Hepatocyte (in vitro differentiated cells): ENCODE data around the gene KCNQ2. TPM values are rescaled to one million over a fixed set of nuclear protein-coding genes. Genes with fewer than 3 reads are reported as not detected.

Experiments used
- DNase-seq: peaks from one replicate; pipeline ENCODE4 v3.0.0-alpha.2; 2016; ENCODE audit warnings: low spot score
- H2AFZ ChIP-seq: fragments of 200-600 bp; sonication (generic); 2 replicates; pipeline ENCODE4 v1.6.0; 2016; ENCODE audit warnings: antibody characterized with exemption, mild to moderate bottlenecking
- H3K27ac ChIP-seq: fragments of 200-600 bp; sonication (generic); 2 replicates; pipeline ENCODE4 v1.5.1; 2016; ENCODE audit warnings: mild to moderate bottlenecking
- H3K27me3 ChIP-seq: fragments of 200-600 bp; sonication (generic); 2 replicates; pipeline ENCODE4 v1.6.1; 2016
- H3K36me3 ChIP-seq: fragments of 200-600 bp; sonication (generic); replicated peaks from 2 replicates; pipeline ENCODE4 v1.5.1; 2016; ENCODE audit warnings: low read depth; ENCODE audit not compliant: insufficient read depth
- H3K4me1 ChIP-seq: fragments of 200-600 bp; sonication (generic); 2 replicates; pipeline ENCODE4 v1.5.1; 2016; ENCODE audit warnings: mild to moderate bottlenecking, moderate library complexity; ENCODE audit not compliant: insufficient read depth
- H3K4me2 ChIP-seq: fragments of 200-600 bp; sonication (generic); 2 replicates; pipeline ENCODE4 v1.6.0; 2016
- H3K4me3 ChIP-seq: fragments of 200-600 bp; sonication (generic); 2 replicates; pipeline ENCODE4 v1.5.1; 2016; ENCODE audit warnings: mild to moderate bottlenecking
- H3K79me2 ChIP-seq: fragments of 200-600 bp; sonication (generic); 2 replicates; pipeline ENCODE4 v1.6.0; 2017; ENCODE audit warnings: mild to moderate bottlenecking
- H3K9me2 ChIP-seq: fragments of 200-600 bp; sonication (generic); replicated peaks from 2 replicates; pipeline ENCODE4 v1.6.0; 2017; ENCODE audit warnings: mild to moderate bottlenecking; ENCODE audit not compliant: insufficient read depth
- H3K9me3 ChIP-seq: fragments of 200-600 bp; sonication (generic); 2 replicates; pipeline ENCODE4 v1.5.1; 2016; ENCODE audit warnings: low read depth, mild to moderate bottlenecking
- H4K20me1 ChIP-seq: fragments of 200-600 bp; sonication (generic); 2 replicates; pipeline ENCODE4 v1.6.0; 2016; ENCODE audit warnings: mild to moderate bottlenecking; ENCODE audit not compliant: insufficient read depth, poor library complexity, severe bottlenecking
- CTCF ChIP-seq: fragments of 200-600 bp; sonication (generic); IDR thresholded peaks from 2 replicates; pipeline ENCODE4 v1.5.1; 2016; ENCODE audit warnings: antibody characterized with exemption, mild to moderate bottlenecking; ENCODE audit not compliant: poor library complexity
- EZH2 ChIP-seq: fragments of 200-600 bp; sonication (generic); IDR thresholded peaks from 2 replicates; pipeline ENCODE4 v1.6.1; 2016; ENCODE audit warnings: antibody characterized with exemption, mild to moderate bottlenecking, borderline replicate concordance
- EZH2phosphoT487 ChIP-seq: fragments of 200-600 bp; sonication (generic); IDR thresholded peaks from one replicate; pipeline ENCODE4 v1.6.1; 2018; ENCODE audit warnings: antibody characterized with exemption, mild to moderate bottlenecking, low read depth, moderate library complexity; ENCODE audit not compliant: unreplicated experiment, severe bottlenecking
- WGBS: methylation state at CpG from one replicate; pipeline ENCODE4 v1.1.6; 2016; ENCODE audit warnings: low lambda C conversion rate; ENCODE audit errors: missing lambda C conversion rate; 5-methylcytosine and 5-hydroxymethylcytosine counted together
- polyA plus RNA-seq: library from polyadenylated mRNA; unstranded; fragments of >200 nt; fragmentation: Nextera tagmentation; extraction: Ambion mirVana; gene quantifications from 2 replicates; pipeline ENCODE4 v1.2.1, GENCODE V29; 2016
- total RNA-seq: library from RNA; depleted of rRNA; stranded (reverse); fragments of >200 nt; gene quantifications from 2 replicates; pipeline ENCODE4 v1.2.3, GENCODE V29; 2014

The KCNQ2 gene
- total and polyA plus RNA-seq, 2 experiments from 2014 or later = 3.5 to 5.4 TPM

- no peak overlapping the region for H3K4me2 ChIP-seq
- H3K4me1 ChIP-seq = no peaks in the 10 kb centered on the region
- no peaks in the 10 kb centered on the region for H4K20me1 ChIP-seq
- 94% methylated on average over 8 of the region's 8 CpGs for WGBS
- H3K79me2 ChIP-seq = no peaks in the 10 kb centered on the region
- no peak overlapping the region for H2AFZ ChIP-seq
- H3K4me3 ChIP-seq = no peak overlapping the region
- no peak for DNase-seq
- no peaks in the 10 kb centered on the region for H3K27me3 ChIP-seq
- no peak for TF ChIP-seq EZH2phosphoT487
- no peak for TF ChIP-seq EZH2
- TF ChIP-seq CTCF = no peak
- H3K9me3 ChIP-seq = no peaks in the 10 kb centered on the region
- H3K27ac ChIP-seq = no peak overlapping the region
- no peaks in the 10 kb centered on the region for H3K9me2 ChIP-seq
- no peaks in the 10 kb centered on the region for H3K36me3 ChIP-seq
Measured at GRCh38 chr20:63412889-63413288, 59.6 kb downstream of the KCNQ2 start.

DNA sequence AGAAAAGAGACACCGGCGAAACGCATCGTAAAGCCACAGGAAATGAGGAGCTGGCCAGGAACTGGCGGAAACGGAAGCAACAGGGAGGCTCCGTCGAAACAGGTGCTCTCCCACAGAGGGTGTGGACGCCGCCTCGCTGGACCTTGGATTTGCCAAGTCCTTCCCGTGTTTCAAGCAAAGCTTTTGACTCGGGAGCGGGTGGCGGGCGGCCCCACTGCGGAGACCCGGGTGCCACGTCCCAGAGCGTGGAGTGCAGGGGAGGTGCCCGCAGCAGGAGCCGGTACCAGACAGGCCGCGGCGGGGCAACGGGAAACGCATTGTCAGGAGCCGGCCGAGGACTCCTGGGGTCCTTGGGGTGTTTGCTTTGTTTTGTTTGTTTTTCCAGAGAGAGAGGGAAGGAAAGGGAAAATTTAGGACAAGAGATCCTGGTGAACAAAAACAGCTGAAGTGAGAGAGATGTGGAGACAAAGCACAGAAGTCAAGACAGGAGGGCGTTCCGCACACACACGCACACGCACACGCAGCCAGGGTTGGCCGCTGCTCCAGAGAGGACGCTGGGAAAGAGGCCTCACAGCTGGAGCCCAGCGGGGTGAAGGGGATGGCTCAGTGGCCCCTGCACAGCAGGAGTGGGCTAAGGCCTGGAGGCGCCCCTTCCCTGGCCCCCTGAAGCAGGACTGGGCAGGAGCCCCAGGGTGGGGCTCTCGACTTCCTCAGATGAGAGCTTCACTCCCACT, 60.4 kb downstream of the KCNQ2 start:
- Histone ChIP-seq H3K4me1 (no peaks in the 10 kb centered on the region), H3K4me2 (no peak overlapping the region), H3K27ac (no peak overlapping the region), H3K4me3 (no peak overlapping the region), H3K36me3 (no peaks in the 10 kb centered on the region), H4K20me1 (no peaks in the 10 kb centered on the region), H3K9me3 (no peaks in the 10 kb centered on the region), H2AFZ (no peak overlapping the region), H3K9me2 (no peaks in the 10 kb centered on the region), H3K79me2 (no peaks in the 10 kb centered on the region), H3K27me3 (no peaks in the 10 kb centered on the region)
- DNase-seq = no peak
- 83% methylated on average over 35 of the region's 39 CpGs for WGBS
- TF ChIP-seq EZH2phosphoT487 (no peak), CTCF (no peak), EZH2 (no peak)

DNA sequence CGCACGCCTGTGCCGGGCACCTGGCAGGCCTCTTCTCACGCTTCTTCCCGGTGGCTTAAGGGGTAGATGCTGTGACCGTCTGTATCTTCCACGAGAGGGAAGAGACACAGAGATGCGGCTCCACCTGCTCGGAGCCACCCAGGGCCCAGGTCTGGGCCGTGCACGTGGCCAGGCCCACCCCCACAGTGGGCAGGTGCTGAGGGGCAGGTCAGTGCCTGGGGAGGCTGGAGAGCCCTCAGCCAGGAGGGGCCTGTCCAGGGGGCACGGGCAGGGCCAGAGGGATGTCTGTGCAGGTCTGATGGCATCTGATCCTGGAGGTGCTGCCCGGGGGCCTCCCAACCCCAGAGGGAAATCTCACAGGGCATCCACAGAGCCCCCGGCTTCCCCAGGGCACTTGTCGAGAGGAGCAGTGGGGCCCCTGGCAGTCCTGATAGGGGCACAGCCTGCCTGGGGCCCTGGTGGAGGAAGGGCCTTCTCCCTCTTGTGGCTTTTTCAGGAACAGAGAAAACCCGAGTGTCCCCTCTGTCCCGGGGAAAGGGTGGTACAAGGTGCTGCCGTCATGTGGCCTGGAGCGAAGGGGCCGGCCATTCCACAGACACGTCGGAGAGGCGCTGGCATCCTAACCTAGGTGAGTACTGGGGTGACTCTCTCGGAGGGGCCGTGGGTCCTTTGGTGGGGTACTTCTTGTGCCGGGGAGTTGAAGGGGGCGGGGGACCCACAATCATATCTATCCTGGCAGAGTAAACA, 61.1 kb downstream of the KCNQ2 start:
- Histone ChIP-seq H3K27me3 (no peaks in the 10 kb centered on the region), H3K4me3 (no peak overlapping the region), H3K9me3 (no peaks in the 10 kb centered on the region), H3K27ac (no peak overlapping the region), H3K4me1 (no peaks in the 10 kb centered on the region), H3K36me3 (no peaks in the 10 kb centered on the region), H4K20me1 (no peaks in the 10 kb centered on the region), H3K9me2 (no peaks in the 10 kb centered on the region), H3K4me2 (no peak overlapping the region), H3K79me2 (no peaks in the 10 kb centered on the region), H2AFZ (no peak overlapping the region)
- no peak for DNase-seq
- TF ChIP-seq CTCF = no peak
- 87% methylated on average over 26 of the region's 27 CpGs for WGBS
